HEK293 (cell line): ENCODE results near the gene GLO1.
A peak's percentile ranks its signal among the peaks of the same experiment; 100 is the strongest.

Source experiments
- CTCF ChIA-PET: fragments of 350-600 bp; formaldehyde crosslinking; extraction: SDS; loops from one replicate; lab custom pipeline; 2021; ENCODE audit warnings: antibody characterized with exemption; lab: Yijun Ruan, JAX
- POLR2A ChIA-PET: fragments of 300-600 bp; formaldehyde crosslinking; extraction: SDS; loops from one replicate; lab custom pipeline; 2020; ENCODE audit warnings: antibody characterized with exemption, inconsistent platforms; lab: Yijun Ruan, JAX
- H3K27ac ChIP-seq: fragments of 200-500 bp; sonication (Bioruptor generic); 2 replicates; pipeline ENCODE4 v1.5.1; 2014; ENCODE audit warnings: low read depth, low read length, control low read depth, inconsistent platforms; ENCODE audit errors: extremely low read depth
- H3K36me3 ChIP-seq, 2 experiments: fragments of 200-500 bp in 1 of 2; sonication (Bioruptor generic) in 1 of 2; 1 replicate in 1 of 2; 2 replicates in 1 of 2; pipeline ENCODE4 v1.5.1; 2014 to 2017; ENCODE audit warnings: inconsistent platforms in 2 of 2, low read length in 2 of 2; ENCODE audit not compliant: control insufficient read depth in 2 of 2, insufficient read depth in 1 of 2
- H3K4me1 ChIP-seq: fragments of 200-500 bp; sonication (Bioruptor generic); 2 replicates; pipeline ENCODE4 v1.5.1; 2014; ENCODE audit warnings: mild to moderate bottlenecking, low read length, inconsistent platforms; ENCODE audit not compliant: control insufficient read depth, insufficient read depth
- H3K4me3 ChIP-seq: 2 replicates; pipeline ENCODE4 v1.5.1; 2011; ENCODE audit warnings: low read depth, mild to moderate bottlenecking, control low read depth, low read length, moderate library complexity
- H3K9me3 ChIP-seq: fragments of 200-500 bp; sonication (Bioruptor generic); 2 replicates; pipeline ENCODE4 v1.5.1; 2014; ENCODE audit warnings: low read depth, low read length, inconsistent platforms; ENCODE audit not compliant: control insufficient read depth, insufficient read depth
- OSR2 ChIP-seq: fragments of 450-650 bp; formaldehyde crosslinking; IDR thresholded peaks from 2 replicates; pipeline ENCODE4 v1.5.1; 2016; ENCODE audit warnings: missing biosample characterization, missing genetic modification characterization
- OVOL3 ChIP-seq: fragments of 450-650 bp; formaldehyde crosslinking; IDR thresholded peaks from 2 replicates; pipeline ENCODE4 v1.5.1; 2016; ENCODE audit warnings: missing biosample characterization, missing genetic modification characterization
- SETDB1 ChIP-seq: IDR thresholded peaks from one replicate; pipeline ENCODE4 v1.6.1; 2017; ENCODE audit warnings: mild to moderate bottlenecking, low read length, moderate library complexity, mixed read lengths; ENCODE audit not compliant: insufficient read length
- SP2 ChIP-seq: fragments of 450-650 bp; formaldehyde crosslinking; IDR thresholded peaks from 2 replicates; pipeline ENCODE4 v1.5.1; 2016; ENCODE audit warnings: missing biosample characterization, missing genetic modification characterization
- YY1 ChIP-seq: fragments of 450-650 bp; formaldehyde crosslinking; IDR thresholded peaks from 2 replicates; pipeline ENCODE4 v1.5.1; 2018; ENCODE audit warnings: missing biosample characterization, missing genetic modification characterization
- ZNF114 ChIP-seq: fragments of 450-650 bp; formaldehyde crosslinking; IDR thresholded peaks from 2 replicates; pipeline ENCODE4 v1.5.0; 2017; ENCODE audit warnings: missing biosample characterization, missing genetic modification characterization
- ZNF146 ChIP-seq: fragments of 450-650 bp; formaldehyde crosslinking; IDR thresholded peaks from 2 replicates; pipeline ENCODE4 v1.5.1; 2016; ENCODE audit warnings: missing biosample characterization, missing genetic modification characterization
- ZNF341 ChIP-seq: fragments of 450-650 bp; formaldehyde crosslinking; IDR thresholded peaks from 2 replicates; pipeline ENCODE4; 2016; ENCODE audit warnings: low read depth, missing biosample characterization, missing genetic modification characterization
- ZNF423 ChIP-seq: fragments of 450-650 bp; formaldehyde crosslinking; IDR thresholded peaks from 2 replicates; pipeline ENCODE4 v1.5.1; 2016; ENCODE audit warnings: missing biosample characterization, missing genetic modification characterization
- ZNF433 ChIP-seq: fragments of 450-650 bp; formaldehyde crosslinking; IDR thresholded peaks from 2 replicates; pipeline ENCODE4 v1.5.1; 2016; ENCODE audit warnings: missing biosample characterization, missing genetic modification characterization, low read depth
- ZNF654 ChIP-seq: fragments of 450-650 bp; formaldehyde crosslinking; IDR thresholded peaks from 2 replicates; pipeline ENCODE4 v1.5.1; 2016; ENCODE audit warnings: low read depth, missing biosample characterization, missing genetic modification characterization
- ZNF843 ChIP-seq: fragments of 450-650 bp; formaldehyde crosslinking; IDR thresholded peaks from 2 replicates; pipeline ENCODE4 v1.5.1; 2016; ENCODE audit warnings: missing biosample characterization, missing genetic modification characterization
- TF ChIP-seq, protein P1 (sequence below): fragments of 450-650 bp; formaldehyde crosslinking; IDR thresholded peaks from 2 replicates; pipeline ENCODE4 v1.5.1; 2016; ENCODE audit warnings: missing biosample characterization, missing genetic modification characterization
- TF ChIP-seq, protein P2 (sequence below): fragments of 450-650 bp; formaldehyde crosslinking; IDR thresholded peaks from 2 replicates; pipeline ENCODE4 v1.5.1; 2017; ENCODE audit warnings: missing biosample characterization, missing genetic modification characterization
- TF ChIP-seq, protein P3 (sequence below): fragments of 450-650 bp; formaldehyde crosslinking; IDR thresholded peaks from 2 replicates; pipeline ENCODE4; 2016; ENCODE audit warnings: missing biosample characterization, missing genetic modification characterization
- TF ChIP-seq, protein P4 (sequence below): fragments of 450-650 bp; formaldehyde crosslinking; IDR thresholded peaks from 2 replicates; pipeline ENCODE4 v1.5.1; 2016; ENCODE audit warnings: missing biosample characterization, missing genetic modification characterization

GLO1 gene

DNA sequence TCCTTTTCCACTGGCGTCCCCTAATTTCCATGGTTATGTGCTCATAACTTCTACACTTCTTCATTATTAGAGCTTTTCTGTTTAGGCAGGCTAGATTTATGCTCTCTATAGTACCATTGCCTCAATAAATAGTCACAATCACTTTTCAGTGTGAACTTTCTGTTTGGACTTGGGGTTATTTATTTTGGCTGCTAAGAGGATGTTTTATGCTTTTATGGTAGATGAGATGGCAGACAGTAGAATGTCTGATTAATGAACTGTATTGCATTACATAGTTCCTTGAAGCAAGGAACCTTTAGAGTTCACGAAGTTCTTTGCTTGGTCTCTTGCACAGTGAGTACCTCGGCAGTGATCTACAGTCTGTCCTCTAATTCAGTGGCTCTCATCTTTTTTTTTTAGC lies 19.1 kb upstream of the GLO1 start (continued):
- TF ChIP-seq, protein P1, sequence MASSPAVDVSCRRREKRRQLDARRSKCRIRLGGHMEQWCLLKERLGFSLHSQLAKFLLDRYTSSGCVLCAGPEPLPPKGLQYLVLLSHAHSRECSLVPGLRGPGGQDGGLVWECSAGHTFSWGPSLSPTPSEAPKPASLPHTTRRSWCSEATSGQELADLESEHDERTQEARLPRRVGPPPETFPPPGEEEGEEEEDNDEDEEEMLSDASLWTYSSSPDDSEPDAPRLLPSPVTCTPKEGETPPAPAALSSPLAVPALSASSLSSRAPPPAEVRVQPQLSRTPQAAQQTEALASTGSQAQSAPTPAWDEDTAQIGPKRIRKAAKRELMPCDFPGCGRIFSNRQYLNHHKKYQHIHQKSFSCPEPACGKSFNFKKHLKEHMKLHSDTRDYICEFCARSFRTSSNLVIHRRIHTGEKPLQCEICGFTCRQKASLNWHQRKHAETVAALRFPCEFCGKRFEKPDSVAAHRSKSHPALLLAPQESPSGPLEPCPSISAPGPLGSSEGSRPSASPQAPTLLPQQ (tag by site-specific recombination): no peak
- TF ChIP-seq, protein P2, sequence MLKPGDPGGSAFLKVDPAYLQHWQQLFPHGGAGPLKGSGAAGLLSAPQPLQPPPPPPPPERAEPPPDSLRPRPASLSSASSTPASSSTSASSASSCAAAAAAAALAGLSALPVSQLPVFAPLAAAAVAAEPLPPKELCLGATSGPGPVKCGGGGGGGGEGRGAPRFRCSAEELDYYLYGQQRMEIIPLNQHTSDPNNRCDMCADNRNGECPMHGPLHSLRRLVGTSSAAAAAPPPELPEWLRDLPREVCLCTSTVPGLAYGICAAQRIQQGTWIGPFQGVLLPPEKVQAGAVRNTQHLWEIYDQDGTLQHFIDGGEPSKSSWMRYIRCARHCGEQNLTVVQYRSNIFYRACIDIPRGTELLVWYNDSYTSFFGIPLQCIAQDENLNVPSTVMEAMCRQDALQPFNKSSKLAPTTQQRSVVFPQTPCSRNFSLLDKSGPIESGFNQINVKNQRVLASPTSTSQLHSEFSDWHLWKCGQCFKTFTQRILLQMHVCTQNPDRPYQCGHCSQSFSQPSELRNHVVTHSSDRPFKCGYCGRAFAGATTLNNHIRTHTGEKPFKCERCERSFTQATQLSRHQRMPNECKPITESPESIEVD (tag by site-specific recombination): peak; percentile 30; the same call in 1 of the 2 replicates
- TF ChIP-seq ZNF114 (tag by site-specific recombination): no peak
- TF ChIP-seq, protein P3, sequence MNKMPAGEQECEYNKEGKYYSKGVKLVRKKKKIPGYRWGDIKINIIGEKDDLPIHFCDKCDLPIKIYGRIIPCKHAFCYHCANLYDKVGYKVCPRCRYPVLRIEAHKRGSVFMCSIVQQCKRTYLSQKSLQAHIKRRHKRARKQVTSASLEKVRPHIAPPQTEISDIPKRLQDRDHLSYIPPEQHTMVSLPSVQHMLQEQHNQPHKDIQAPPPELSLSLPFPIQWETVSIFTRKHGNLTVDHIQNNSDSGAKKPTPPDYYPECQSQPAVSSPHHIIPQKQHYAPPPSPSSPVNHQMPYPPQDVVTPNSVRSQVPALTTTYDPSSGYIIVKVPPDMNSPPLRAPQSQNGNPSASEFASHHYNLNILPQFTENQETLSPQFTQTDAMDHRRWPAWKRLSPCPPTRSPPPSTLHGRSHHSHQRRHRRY (tag by site-specific recombination): no peak
- TF ChIP-seq YY1 (tag by site-specific recombination): no peak
- TF ChIP-seq ZNF433: no peak
- peak; percentile 71 for TF ChIP-seq ZNF843 (tag by site-specific recombination)
- 0 out of 2 replicates have a peak, but pooled peaks have one; percentile 21 for TF ChIP-seq OSR2 (tag by site-specific recombination)
- TF ChIP-seq, protein P4, sequence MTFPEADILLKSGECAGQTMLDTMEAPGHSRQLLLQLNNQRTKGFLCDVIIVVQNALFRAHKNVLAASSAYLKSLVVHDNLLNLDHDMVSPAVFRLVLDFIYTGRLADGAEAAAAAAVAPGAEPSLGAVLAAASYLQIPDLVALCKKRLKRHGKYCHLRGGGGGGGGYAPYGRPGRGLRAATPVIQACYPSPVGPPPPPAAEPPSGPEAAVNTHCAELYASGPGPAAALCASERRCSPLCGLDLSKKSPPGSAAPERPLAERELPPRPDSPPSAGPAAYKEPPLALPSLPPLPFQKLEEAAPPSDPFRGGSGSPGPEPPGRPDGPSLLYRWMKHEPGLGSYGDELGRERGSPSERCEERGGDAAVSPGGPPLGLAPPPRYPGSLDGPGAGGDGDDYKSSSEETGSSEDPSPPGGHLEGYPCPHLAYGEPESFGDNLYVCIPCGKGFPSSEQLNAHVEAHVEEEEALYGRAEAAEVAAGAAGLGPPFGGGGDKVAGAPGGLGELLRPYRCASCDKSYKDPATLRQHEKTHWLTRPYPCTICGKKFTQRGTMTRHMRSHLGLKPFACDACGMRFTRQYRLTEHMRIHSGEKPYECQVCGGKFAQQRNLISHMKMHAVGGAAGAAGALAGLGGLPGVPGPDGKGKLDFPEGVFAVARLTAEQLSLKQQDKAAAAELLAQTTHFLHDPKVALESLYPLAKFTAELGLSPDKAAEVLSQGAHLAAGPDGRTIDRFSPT (tag by site-specific recombination): no peak
- 0 out of 2 replicates have a peak, but pooled peaks have one; percentile 11 for TF ChIP-seq OVOL3 (tag by site-specific recombination)
- TF ChIP-seq ZNF423: no peak

DNA sequence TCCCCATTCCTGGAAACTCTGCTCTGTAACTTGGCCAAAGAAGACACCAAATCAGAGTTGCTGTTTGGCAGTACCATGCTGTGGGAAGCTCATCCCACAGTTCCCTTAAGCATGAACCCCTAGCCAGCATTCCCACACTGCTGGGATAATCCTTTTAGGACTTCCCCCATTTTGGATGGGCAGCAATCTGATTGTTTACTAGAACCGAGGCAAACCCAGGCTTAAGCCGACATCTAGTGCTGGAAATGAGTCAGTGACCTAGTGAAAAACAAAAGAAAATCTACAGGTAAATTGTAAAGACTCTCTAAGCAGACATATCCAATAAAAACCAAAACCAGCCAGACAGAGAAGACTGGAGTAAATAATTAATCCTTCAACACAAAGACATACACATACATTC lies 17.4 kb upstream of the GLO1 start:
- POLR2A ChIA-PET: no interaction called here
- TF ChIP-seq SETDB1 (peak; percentile 66), ZNF654 (tag by site-specific recombination) (peak; percentile 39), SP2 (tag by site-specific recombination) (no peak)

DNA sequence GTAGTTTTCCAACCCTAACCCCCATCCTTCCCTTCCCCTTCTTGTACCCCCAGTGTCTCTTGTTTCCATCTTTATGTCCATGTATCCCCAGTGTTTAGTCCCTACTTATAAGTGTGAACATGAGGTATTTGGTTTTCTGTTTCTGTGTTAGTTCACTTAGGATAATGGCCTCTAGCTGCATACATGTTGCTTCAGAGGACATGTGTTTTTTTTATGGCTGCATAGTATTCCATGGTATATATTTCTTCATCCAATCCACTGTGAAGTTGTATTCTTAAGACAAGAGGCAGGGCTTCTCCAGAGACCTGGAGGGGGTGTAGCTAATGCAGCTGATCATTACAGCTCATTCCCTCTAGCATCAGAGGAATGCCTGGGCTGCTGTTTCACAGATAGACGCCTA lies 16.4 kb upstream of the GLO1 start:
- Histone ChIP-seq H3K36me3 (no peaks in the 10 kb centered on the region), H3K4me3 (no peak overlapping the region), H3K27ac (no peak overlapping the region), H3K4me1 (peaks cover 6% of the 10 kb centered on the region; the same call in 1 of the 2 replicates), H3K9me3 (no peaks in the 10 kb centered on the region)
- ChIA-PET CTCF (interaction anchor here (0.7 to 1.1 kb wide), 5 partner anchors 9 to 1200 kb away, joined by 3 to 6 read pairs (median 3); no protein-coding TSS in a partner anchor), POLR2A (no interaction called here)
- peak; percentile 64 for TF ChIP-seq ZNF146 (tag by site-specific recombination)
- TF ChIP-seq ZNF341 (tag by site-specific recombination): no peak

More for the DNA sequence above, 17.4 kb upstream of the GLO1 start:
- Histone ChIP-seq H3K9me3 (no peaks in the 10 kb centered on the region), H3K36me3 (no peaks in the 10 kb centered on the region), H3K27ac (no peak overlapping the region), H3K4me1 (peaks cover 6% of the 10 kb centered on the region; the same call in 1 of the 2 replicates), H3K4me3 (no peak overlapping the region)
- CTCF ChIA-PET: interaction anchor here (0.7 kb wide), 3 partner anchors 17 to 1260 kb away, joined by 3 to 5 read pairs (median 3); partner anchors contain the start of gene GLO1
